SIG-M5 treated with dmso at 0.1 percent for 504 hours (cell line): ENCODE data around the gene CRACDL.

ENCODE experiments used
- DNase-seq: peaks from one replicate; lab custom pipeline; 2025; ENCODE audit not compliant: unreplicated experiment; lab: John Stamatoyannopoulos, UW

CRACDL gene

GRCh38 chr2:98935777-98936352 lies at the start of gene CRACDL:
Gene CRACDL, minus strand, starts transcription at chr2:98936225. Its CDS starts 89,425 bp downstream, at chr2:98846800.
- DNase-seq: no peak

GRCh38 chr2:98975611-98976010 lies 39.6 kb upstream of the CRACDL start:
- DNase-seq: no peak

DNA sequence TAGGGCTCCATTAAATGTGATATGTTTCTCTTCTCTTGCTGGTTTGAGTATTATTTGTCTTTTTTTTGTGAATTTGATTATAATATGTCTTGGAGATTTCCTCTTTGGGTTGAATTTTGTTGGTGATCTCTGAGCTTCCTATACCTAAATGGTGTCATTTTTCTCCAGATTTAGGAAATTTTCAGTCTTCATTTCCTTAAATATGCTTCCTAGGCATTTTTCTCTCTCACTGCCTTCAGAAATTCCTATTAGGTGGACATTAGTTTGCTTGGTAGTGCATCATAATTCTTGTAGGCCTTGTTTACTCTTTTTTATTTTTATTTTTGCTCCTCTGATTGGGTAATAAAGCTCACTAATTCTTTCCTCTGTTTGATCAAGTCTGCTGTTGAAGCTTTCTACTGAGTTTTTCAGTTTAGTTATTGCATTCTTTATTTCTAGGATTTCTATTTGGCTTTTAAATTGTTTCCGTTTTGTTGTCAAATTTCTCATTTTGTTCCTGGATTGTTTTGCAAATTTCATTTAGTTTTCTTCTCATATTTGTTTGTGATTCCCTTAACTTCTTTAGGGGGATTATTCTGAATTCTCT lies 36.6 kb upstream of the CRACDL start:
- DNase-seq: no peak

GRCh38 chr2:98959810-98960507 lies 23.9 kb upstream of the CRACDL start:
- no peak for DNase-seq

GRCh38 chr2:98952966-98953365 lies 16.9 kb upstream of the CRACDL start:
- no peak for DNase-seq

DNA sequence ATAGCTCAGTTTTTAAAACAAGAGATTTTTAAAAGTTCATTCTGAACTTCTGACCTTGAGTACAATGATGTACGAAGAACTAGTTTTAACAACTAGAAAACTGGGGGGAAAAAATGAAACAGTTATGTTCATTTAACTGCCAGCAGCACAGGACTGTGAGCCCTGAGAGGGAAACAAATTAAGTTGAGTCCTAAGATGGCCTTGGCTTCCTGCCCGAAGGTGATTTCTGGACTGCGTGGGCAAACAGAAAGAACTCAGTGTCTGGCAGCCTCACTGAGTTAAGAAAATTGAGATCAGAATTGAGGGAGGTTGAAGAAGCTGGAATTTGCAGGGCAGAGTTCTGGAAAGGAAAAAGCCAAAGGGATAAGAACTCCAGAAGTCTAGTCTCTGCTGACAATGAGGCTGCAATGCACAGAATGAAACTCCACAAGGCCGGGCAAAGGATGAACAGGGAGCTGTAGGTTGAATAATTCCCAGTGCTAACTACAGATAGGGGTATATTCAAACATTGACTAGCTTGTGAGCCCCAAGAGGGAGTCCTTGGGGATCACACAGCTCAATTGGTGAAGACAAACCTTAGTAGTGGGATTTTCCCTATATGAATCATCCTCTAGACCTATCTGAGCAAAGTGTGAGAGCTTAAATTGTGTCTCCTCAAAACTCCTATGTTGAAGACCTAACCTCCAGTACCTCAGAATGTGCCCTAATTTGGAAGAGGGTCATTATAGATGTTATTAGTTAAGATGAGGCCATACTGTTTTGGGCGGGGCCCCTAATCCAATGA lies 13.1 kb upstream of the CRACDL start:
- DNase-seq: no peak

GRCh38 chr2:98947554-98947953 lies 11.5 kb upstream of the CRACDL start:
- no peak for DNase-seq

DNA sequence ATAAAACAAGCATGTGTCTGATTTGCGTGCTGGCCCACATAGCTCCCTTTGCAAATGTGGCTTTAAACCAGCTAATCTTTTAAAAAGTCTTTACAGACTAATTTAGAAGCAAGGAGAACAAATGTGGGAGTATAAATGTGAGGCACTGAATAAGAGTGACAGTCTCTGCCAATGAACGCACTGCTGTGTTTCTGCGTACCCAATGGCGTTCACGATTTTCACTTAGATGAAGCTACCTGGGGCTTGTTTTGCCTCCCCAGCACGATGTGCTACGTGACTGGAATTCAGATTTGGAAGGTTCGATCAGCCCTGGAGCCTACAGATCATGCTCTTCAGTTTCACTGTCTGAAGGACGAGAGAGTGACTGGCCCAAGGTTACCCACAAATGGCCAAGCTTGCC lies 10.8 kb upstream of the CRACDL start:
- no peak for DNase-seq

GRCh38 chr2:98944775-98945174 lies 8.8 kb upstream of the CRACDL start:
- DNase-seq: no peak

- no peak for DNase-seq
Observed at GRCh38 chr2:98940102-98940501, 4.1 kb upstream of the CRACDL start.

- DNase-seq: no peak
Observed at GRCh38 chr2:98937906-98938305, 1.9 kb upstream of the CRACDL start.

- DNase-seq: peak; percentile 15
Observed at GRCh38 chr2:98936353-98937351, 627 bp upstream of the CRACDL start.

DNA sequence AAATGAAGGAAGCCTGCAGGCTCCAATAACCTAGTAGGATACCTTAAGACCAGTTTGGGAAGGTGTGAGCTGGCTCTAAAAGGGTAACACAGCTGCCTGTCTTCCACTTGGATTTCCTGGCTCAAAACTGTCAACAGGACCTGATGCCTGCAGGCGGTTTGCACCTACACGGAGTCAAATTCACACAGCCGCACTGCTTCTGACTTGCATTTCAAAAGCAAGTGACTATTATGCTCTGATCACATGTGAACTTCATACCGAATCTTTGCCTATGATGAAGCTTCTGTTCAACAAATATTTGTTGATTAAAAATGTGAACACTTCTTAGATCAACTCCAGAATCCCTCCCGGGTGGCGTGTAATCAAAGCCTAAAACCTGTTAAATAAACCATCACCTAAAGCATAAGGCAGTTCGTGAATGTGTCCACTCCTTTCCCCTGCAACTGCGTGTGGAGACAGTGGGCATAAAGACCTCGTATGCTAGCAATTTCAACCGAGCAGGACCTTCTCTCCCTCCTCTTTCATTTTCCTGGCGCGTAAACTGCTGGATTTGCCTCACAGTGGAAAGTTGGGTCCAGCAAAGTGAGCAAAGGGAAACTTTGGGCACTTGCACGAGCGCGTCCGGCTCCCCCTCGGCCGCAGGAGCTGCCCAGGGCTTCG lies 784 bp downstream of the CRACDL start:
- no peak for DNase-seq

- DNase-seq: no peak
Observed at GRCh38 chr2:98932778-98933343, 3.2 kb downstream of the CRACDL start.

DNA sequence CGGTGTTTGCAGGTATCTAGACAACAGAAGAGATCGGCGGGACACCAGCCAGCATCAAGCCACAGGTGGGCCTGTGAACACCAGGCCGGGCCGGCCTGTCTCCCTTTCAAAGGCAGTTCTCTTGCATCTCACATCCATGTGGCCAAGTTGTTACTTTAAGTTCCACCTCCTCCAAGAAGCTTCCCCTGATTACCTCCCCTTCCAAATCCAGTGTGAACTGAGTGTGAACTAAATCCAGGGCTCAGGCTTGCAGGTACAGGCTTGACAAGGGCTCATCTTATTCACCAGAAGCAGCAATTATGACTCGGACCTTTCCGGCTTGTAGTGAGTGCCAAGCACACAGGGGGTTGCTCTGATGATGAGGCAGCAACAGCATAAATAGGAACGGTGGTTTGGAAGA lies 3.9 kb downstream of the CRACDL start:
- no peak for DNase-seq

- no peak for DNase-seq
Observed at GRCh38 chr2:98931596-98931995, 4.4 kb downstream of the CRACDL start.

DNA sequence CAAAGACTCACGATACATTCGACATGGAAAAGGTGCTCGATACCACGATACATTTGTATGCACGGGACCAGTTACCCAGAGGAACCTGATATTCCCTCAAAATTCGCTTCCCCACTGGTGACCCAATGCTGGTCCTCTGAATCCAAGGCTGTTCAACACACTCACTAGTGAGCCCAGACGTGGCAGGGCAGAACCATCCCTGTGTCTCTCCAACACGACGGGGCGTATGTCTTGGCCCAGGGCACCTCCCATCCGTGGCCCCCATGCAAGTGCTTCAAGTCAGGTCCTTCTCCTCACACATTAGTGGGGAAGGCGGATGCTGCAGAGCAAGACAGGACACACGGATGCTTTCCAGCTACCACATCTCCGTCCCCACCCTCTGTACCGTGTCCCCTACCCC lies 6.1 kb downstream of the CRACDL start:
- DNase-seq: no peak

- no peak for DNase-seq
Observed at GRCh38 chr2:98928242-98928641, 7.8 kb downstream of the CRACDL start.

DNA sequence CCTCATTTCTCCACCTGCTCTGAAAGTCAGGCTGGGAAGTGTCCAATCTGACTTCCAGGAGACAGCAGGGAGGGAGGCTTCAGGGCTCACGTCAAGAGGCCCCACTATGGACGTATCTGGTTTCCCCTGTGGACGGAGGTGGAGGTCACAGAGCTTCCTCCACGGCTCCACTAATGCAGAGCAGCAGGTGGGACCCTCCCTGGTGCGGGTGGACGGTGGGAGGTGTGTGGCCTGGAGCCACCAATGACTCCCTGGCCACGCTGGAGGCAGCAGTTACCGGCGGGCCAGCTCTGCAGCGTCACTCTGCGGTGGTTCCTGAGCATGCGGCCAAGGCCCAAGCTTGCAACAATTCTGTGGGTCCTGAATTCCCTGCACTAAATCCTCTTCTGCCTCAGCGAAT lies 9.0 kb downstream of the CRACDL start:
- DNase-seq: no peak

GRCh38 chr2:98926601-98927000 lies 9.4 kb downstream of the CRACDL start:
- no peak for DNase-seq
